ENCODE data around the gene TMEM156.

Gene TMEM156

GRCh38 chr4:38939165-38939564 is 93.0 kb downstream of the TMEM156 start:
- H3K27me3 ChIP-seq (ENCODE audit: insufficient read depth, low read length) = no peaks in the 10 kb centered on the region
- no peaks in the 10 kb centered on the region for H3K4me1 ChIP-seq (ENCODE audit: control insufficient read depth in 1 of 2, insufficient read depth in 2 of 2, low read length in 2 of 2)
- no peak overlapping the region for H2AFZ ChIP-seq (ENCODE audit: insufficient read depth, low read length, poor library complexity)
- H4K91ac ChIP-seq (ENCODE audit: low read depth, low read length) = no peak overlapping the region
- H3K9me3 ChIP-seq (ENCODE audit: insufficient read depth, low read depth, low read length) = no peaks in the 10 kb centered on the region
- no peak overlapping the region for H2AK5ac ChIP-seq (ENCODE audit: low read length)
- no CpG with 5 or more reads among the region's 1 CpG for WGBS (ENCODE audit: extremely low coverage, insufficient coverage, insufficient read length)
- no peaks in the 10 kb centered on the region for H3K79me1 ChIP-seq (ENCODE audit: low read length)
- no peak overlapping the region for H3K4me2 ChIP-seq (ENCODE audit: low read length)
- H3K14ac ChIP-seq (ENCODE audit: low read length) = no peak overlapping the region
- H4K8ac ChIP-seq (ENCODE audit: low read depth, low read length) = no peak overlapping the region
- H2BK5ac ChIP-seq (ENCODE audit: low read depth, low read length, poor library complexity) = no peak overlapping the region
- H3K18ac ChIP-seq (ENCODE audit: low read length) = no peak overlapping the region
- no peak overlapping the region for H3K4ac ChIP-seq (ENCODE audit: low read depth, low read length)
- no peak for DNase-seq
- H2BK12ac ChIP-seq (ENCODE audit: low read length) = no peak overlapping the region
- H3K9ac ChIP-seq (ENCODE audit: low read length) = no peak overlapping the region
- no peaks in the 10 kb centered on the region for H3K79me2 ChIP-seq (ENCODE audit: control insufficient read depth, insufficient read depth, low read length, poor library complexity)
- no peak overlapping the region for H3K4me3 ChIP-seq (ENCODE audit: low read depth, low read length)
- no peak overlapping the region for H3K23ac ChIP-seq (ENCODE audit: low read length)
- H3K36me3 ChIP-seq (ENCODE audit: control insufficient read depth in 1 of 2, insufficient read depth in 2 of 2, low read length in 2 of 2) = peaks cover 26 to 48% of the 10 kb centered on the region in 2 experiments
- H2BK120ac ChIP-seq (ENCODE audit: insufficient read depth, low read length, poor library complexity) = no peak overlapping the region
- H4K12ac ChIP-seq (ENCODE audit: low read depth, low read length) = no peak overlapping the region
- H3K27ac ChIP-seq (ENCODE audit: low read depth, low read length) = no peak overlapping the region

- Histone ChIP-seq H2BK5ac (ENCODE audit: low read depth, low read length, poor library complexity) (no peak overlapping the region), H3K4ac (ENCODE audit: low read depth, low read length) (no peak overlapping the region), H2AFZ (ENCODE audit: insufficient read depth, low read length, poor library complexity) (no peak overlapping the region), H2BK120ac (ENCODE audit: insufficient read depth, low read length, poor library complexity) (no peak overlapping the region), H2BK12ac (ENCODE audit: low read length) (no peak overlapping the region), H4K8ac (ENCODE audit: low read depth, low read length) (no peak overlapping the region), H3K14ac (ENCODE audit: low read length) (no peak overlapping the region), H2AK5ac (ENCODE audit: low read length) (no peak overlapping the region), H3K79me2 (ENCODE audit: control insufficient read depth, insufficient read depth, low read length, poor library complexity) (no peaks in the 10 kb centered on the region), H3K23ac (ENCODE audit: low read length) (no peak overlapping the region), H3K9ac (ENCODE audit: low read length) (no peak overlapping the region), H4K12ac (ENCODE audit: low read depth, low read length) (no peak overlapping the region), H3K4me2 (ENCODE audit: low read length) (no peak overlapping the region), H3K9me3 (ENCODE audit: insufficient read depth, low read depth, low read length) (no peaks in the 10 kb centered on the region), H3K4me3 (ENCODE audit: low read depth, low read length) (no peak overlapping the region), H3K27ac (ENCODE audit: low read depth, low read length) (no peak overlapping the region), H3K36me3 (ENCODE audit: control insufficient read depth in 1 of 2, insufficient read depth in 2 of 2, low read length in 2 of 2) (peaks cover 29 to 54% of the 10 kb centered on the region in 2 experiments), H3K18ac (ENCODE audit: low read length) (no peak overlapping the region), H3K4me1 (ENCODE audit: control insufficient read depth in 1 of 2, insufficient read depth in 2 of 2, low read length in 2 of 2) (no peaks in the 10 kb centered on the region), H3K79me1 (ENCODE audit: low read length) (no peaks in the 10 kb centered on the region), H4K91ac (ENCODE audit: low read depth, low read length) (no peak overlapping the region), H3K27me3 (ENCODE audit: insufficient read depth, low read length) (no peaks in the 10 kb centered on the region)
- DNase-seq = no peak
- no CpG with 5 or more reads among the region's 5 CpGs for WGBS (ENCODE audit: extremely low coverage, insufficient coverage, insufficient read length)
These were observed 96.7 kb downstream of the TMEM156 start for GRCh38 chr4:38935391-38936073.

GRCh38 chr4:38931125-38931524 is 101.1 kb downstream of the TMEM156 start:
- H3K4me1 ChIP-seq (ENCODE audit: control insufficient read depth in 1 of 2, insufficient read depth in 2 of 2, low read length in 2 of 2) = no peaks in the 10 kb centered on the region
- no peak overlapping the region for H3K9ac ChIP-seq (ENCODE audit: low read length)
- no peak overlapping the region for H3K4me3 ChIP-seq (ENCODE audit: low read depth, low read length)
- H2BK120ac ChIP-seq (ENCODE audit: insufficient read depth, low read length, poor library complexity) = no peak overlapping the region
- H3K4ac ChIP-seq (ENCODE audit: low read depth, low read length) = no peak overlapping the region
- no peaks in the 10 kb centered on the region for H3K79me2 ChIP-seq (ENCODE audit: control insufficient read depth, insufficient read depth, low read length, poor library complexity)
- no peaks in the 10 kb centered on the region for H3K27me3 ChIP-seq (ENCODE audit: insufficient read depth, low read length)
- no peak for DNase-seq
- no CpG with 5 or more reads among the region's 5 CpGs for WGBS (ENCODE audit: extremely low coverage, insufficient coverage, insufficient read length)
- H3K27ac ChIP-seq (ENCODE audit: low read depth, low read length) = no peak overlapping the region
- H4K91ac ChIP-seq (ENCODE audit: low read depth, low read length) = no peak overlapping the region
- H3K23ac ChIP-seq (ENCODE audit: low read length) = no peak overlapping the region
- no peak overlapping the region for H4K8ac ChIP-seq (ENCODE audit: low read depth, low read length)
- peaks cover 34 to 53% of the 10 kb centered on the region in 2 experiments for H3K36me3 ChIP-seq (ENCODE audit: control insufficient read depth in 1 of 2, insufficient read depth in 2 of 2, low read length in 2 of 2)
- no peak overlapping the region for H3K4me2 ChIP-seq (ENCODE audit: low read length)
- H4K12ac ChIP-seq (ENCODE audit: low read depth, low read length) = no peak overlapping the region
- no peak overlapping the region for H2BK12ac ChIP-seq (ENCODE audit: low read length)
- H3K14ac ChIP-seq (ENCODE audit: low read length) = no peak overlapping the region
- no peak overlapping the region for H3K18ac ChIP-seq (ENCODE audit: low read length)
- H3K79me1 ChIP-seq (ENCODE audit: low read length) = no peaks in the 10 kb centered on the region
- H2AFZ ChIP-seq (ENCODE audit: insufficient read depth, low read length, poor library complexity) = no peak overlapping the region
- H3K9me3 ChIP-seq (ENCODE audit: insufficient read depth, low read depth, low read length) = peaks cover 2% of the 10 kb centered on the region
- no peak overlapping the region for H2AK5ac ChIP-seq (ENCODE audit: low read length)
- H2BK5ac ChIP-seq (ENCODE audit: low read depth, low read length, poor library complexity) = no peak overlapping the region

GRCh38 chr4:38930707-38931106 is 101.5 kb downstream of the TMEM156 start:
- DNase-seq = no peak

More at GRCh38 chr4:38930707-38931106, 101.5 kb downstream of the TMEM156 start:
- H3K18ac ChIP-seq (ENCODE audit: low read length) = no peak overlapping the region
- no peak overlapping the region for H4K12ac ChIP-seq (ENCODE audit: low read depth, low read length)
- no peak overlapping the region for H3K9ac ChIP-seq (ENCODE audit: low read length)
- no peak overlapping the region for H3K4me3 ChIP-seq (ENCODE audit: low read depth, low read length)
- no peak overlapping the region for H3K4ac ChIP-seq (ENCODE audit: low read depth, low read length)
- H2AK5ac ChIP-seq (ENCODE audit: low read length) = no peak overlapping the region
- H3K14ac ChIP-seq (ENCODE audit: low read length) = no peak overlapping the region
- no peak overlapping the region for H2AFZ ChIP-seq (ENCODE audit: insufficient read depth, low read length, poor library complexity)
- no peak overlapping the region for H4K91ac ChIP-seq (ENCODE audit: low read depth, low read length)
- H3K4me1 ChIP-seq (ENCODE audit: control insufficient read depth in 1 of 2, insufficient read depth in 2 of 2, low read length in 2 of 2) = no peaks in the 10 kb centered on the region
- H3K27me3 ChIP-seq (ENCODE audit: insufficient read depth, low read length) = no peaks in the 10 kb centered on the region
- peaks cover 36 to 53% of the 10 kb centered on the region in 2 experiments for H3K36me3 ChIP-seq (ENCODE audit: control insufficient read depth in 1 of 2, insufficient read depth in 2 of 2, low read length in 2 of 2)
- H3K27ac ChIP-seq (ENCODE audit: low read depth, low read length) = no peak overlapping the region
- no peak overlapping the region for H4K8ac ChIP-seq (ENCODE audit: low read depth, low read length)
- no peak overlapping the region for H2BK120ac ChIP-seq (ENCODE audit: insufficient read depth, low read length, poor library complexity)
- no peak overlapping the region for H3K23ac ChIP-seq (ENCODE audit: low read length)
- H3K4me2 ChIP-seq (ENCODE audit: low read length) = no peak overlapping the region
- WGBS (ENCODE audit: extremely low coverage, insufficient coverage, insufficient read length) = no CpG with 5 or more reads among the region's 6 CpGs
- no peaks in the 10 kb centered on the region for H3K79me1 ChIP-seq (ENCODE audit: low read length)
- peaks cover 2% of the 10 kb centered on the region for H3K9me3 ChIP-seq (ENCODE audit: insufficient read depth, low read depth, low read length)
- no peak overlapping the region for H2BK12ac ChIP-seq (ENCODE audit: low read length)
- no peak overlapping the region for H2BK5ac ChIP-seq (ENCODE audit: low read depth, low read length, poor library complexity)
- no peaks in the 10 kb centered on the region for H3K79me2 ChIP-seq (ENCODE audit: control insufficient read depth, insufficient read depth, low read length, poor library complexity)

Data from trophoblast cell (in vitro differentiated cells and primary cell).